H1 (cell line): Measurements from ENCODE around the gene GPR155. TPM values are rescaled to one million over a fixed set of nuclear protein-coding genes. Genes with fewer than 3 reads are reported as not detected.

Source experiments
- ATF2 ChIP-seq: IDR thresholded peaks from 2 replicates; pipeline ENCODE4 v1.6.1; 2012; ENCODE audit warnings: low read length, inconsistent platforms
- BRCA1 ChIP-seq: IDR thresholded peaks from 2 replicates; pipeline ENCODE4 v1.6.1; 2012; ENCODE audit warnings: low read depth, low read length, improper control_type of control experiment
- CEBPB ChIP-seq: IDR thresholded peaks from 2 replicates; pipeline ENCODE4 v1.6.1; 2012; ENCODE audit warnings: low read depth, low read length
- FOSL1 ChIP-seq: IDR thresholded peaks from 2 replicates; pipeline ENCODE4 v1.6.1; 2011; ENCODE audit warnings: mild to moderate bottlenecking, low read depth, low read length, moderate library complexity; ENCODE audit not compliant: insufficient read depth
- HDAC6 ChIP-seq: IDR thresholded peaks from one replicate; pipeline ENCODE4 v1.7.1; 2012; ENCODE audit warnings: low read depth, mild to moderate bottlenecking, inconsistent platforms, low read length, moderate library complexity
- RBBP5 ChIP-seq: IDR thresholded peaks from 2 replicates; pipeline ENCODE4 v1.7.1; 2012; ENCODE audit warnings: low read depth, mild to moderate bottlenecking, inconsistent platforms, low read length, moderate library complexity, borderline replicate concordance
- RFX5 ChIP-seq: IDR thresholded peaks from 2 replicates; pipeline ENCODE4 v1.6.1; 2011; ENCODE audit warnings: low read depth, low read length, improper control_type of control experiment, borderline replicate concordance
- TCF12 ChIP-seq: IDR thresholded peaks from 2 replicates; pipeline ENCODE4 v1.6.1; 2011; ENCODE audit warnings: low read depth, mild to moderate bottlenecking, low read length
- YY1 ChIP-seq: IDR thresholded peaks from 2 replicates; pipeline ENCODE4 v1.6.1; 2011; ENCODE audit warnings: low read depth, mild to moderate bottlenecking, low read length
- polyA plus RNA-seq, 7 experiments: library from polyadenylated mRNA; depleted of rRNA in 3 of 7; stranded (reverse) in 5 of 7; unstranded in 2 of 7; fragments of >200 nt in 5 of 7; fragments of 200-250 nt in 2 of 7; gene quantifications; 1 replicate in 5 of 7; 2 replicates in 1 of 7; 4 replicates in 1 of 7; pipeline versions ENCODE4 v1.2.1 to v1.2.3, GENCODE V29; 2011 to 2013; ENCODE audit warnings: missing spikeins in 2 of 7, mixed read lengths in 2 of 7
- total RNA-seq: library from RNA; stranded (reverse); fragmentation: NEBNext Ultra II Directional; extraction: Animal tissue kit (Norgen Biotek cat#: 25700); gene quantifications from 2 replicates; pipeline ENCODE4 v1.2.1, GENCODE V29; 2021
- TF ChIP-seq, protein P1 (sequence below), 3 experiments: IDR thresholded peaks; 1 replicate in 2 of 3; 2 replicates in 1 of 3; pipeline versions ENCODE4 v1.5.1 to v1.6.1; 2011; ENCODE audit warnings: low read length in 3 of 3, mild to moderate bottlenecking in 3 of 3, inconsistent platforms in 2 of 3, low read depth in 1 of 3, moderate library complexity in 1 of 3; ENCODE audit not compliant: insufficient read depth in 1 of 3; ENCODE audit errors: control extremely low read depth in 1 of 3
- TF ChIP-seq, protein P2 (sequence below): IDR thresholded peaks from 2 replicates; pipeline ENCODE4 v1.6.1; 2011; ENCODE audit warnings: low read length, improper control_type of control experiment

Gene GPR155
- total and polyA plus RNA-seq, 2 of the 8 experiments (the other 6 are each of a cell fraction or from before 2014, with no cell fraction given) = 0.26 to 2.1 TPM

DNA sequence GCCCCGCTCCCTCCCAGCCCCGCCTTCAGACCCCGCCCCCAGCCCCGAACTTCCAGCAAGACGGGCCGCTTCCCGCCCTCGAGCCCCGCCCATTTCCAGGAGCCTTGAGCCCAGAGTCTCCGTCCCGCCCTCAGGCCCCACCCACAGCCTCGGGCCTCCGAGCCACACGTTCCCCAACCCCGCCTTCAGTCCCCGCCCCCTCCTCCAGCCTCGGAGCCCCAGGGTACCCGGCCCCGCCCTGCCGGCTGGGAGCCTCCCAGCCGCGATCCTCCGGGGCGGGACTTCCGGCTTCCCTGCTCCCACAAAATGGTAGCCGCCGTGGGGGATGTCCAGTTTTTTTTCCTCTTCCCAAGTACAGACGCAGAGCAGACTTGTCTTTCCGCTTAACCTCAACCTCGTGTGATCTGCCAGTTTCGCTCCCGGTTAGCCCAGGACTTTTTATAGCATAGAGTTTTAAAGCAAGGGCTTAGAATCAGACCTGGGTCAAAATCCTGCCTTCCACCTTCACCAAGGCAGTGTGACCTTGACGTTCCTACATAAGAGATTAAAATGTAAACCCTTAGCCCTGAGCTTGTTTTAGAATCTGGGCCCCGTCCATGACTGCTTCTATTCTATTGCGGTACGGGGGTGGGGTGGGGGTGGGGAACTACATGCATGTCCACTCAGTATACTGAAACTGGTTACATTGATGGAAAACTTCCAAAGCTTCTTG lies 435 bp upstream of the GPR155 start (continued):
- TF ChIP-seq, protein P1, sequence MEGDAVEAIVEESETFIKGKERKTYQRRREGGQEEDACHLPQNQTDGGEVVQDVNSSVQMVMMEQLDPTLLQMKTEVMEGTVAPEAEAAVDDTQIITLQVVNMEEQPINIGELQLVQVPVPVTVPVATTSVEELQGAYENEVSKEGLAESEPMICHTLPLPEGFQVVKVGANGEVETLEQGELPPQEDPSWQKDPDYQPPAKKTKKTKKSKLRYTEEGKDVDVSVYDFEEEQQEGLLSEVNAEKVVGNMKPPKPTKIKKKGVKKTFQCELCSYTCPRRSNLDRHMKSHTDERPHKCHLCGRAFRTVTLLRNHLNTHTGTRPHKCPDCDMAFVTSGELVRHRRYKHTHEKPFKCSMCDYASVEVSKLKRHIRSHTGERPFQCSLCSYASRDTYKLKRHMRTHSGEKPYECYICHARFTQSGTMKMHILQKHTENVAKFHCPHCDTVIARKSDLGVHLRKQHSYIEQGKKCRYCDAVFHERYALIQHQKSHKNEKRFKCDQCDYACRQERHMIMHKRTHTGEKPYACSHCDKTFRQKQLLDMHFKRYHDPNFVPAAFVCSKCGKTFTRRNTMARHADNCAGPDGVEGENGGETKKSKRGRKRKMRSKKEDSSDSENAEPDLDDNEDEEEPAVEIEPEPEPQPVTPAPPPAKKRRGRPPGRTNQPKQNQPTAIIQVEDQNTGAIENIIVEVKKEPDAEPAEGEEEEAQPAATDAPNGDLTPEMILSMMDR (IDR thresholded peaks at IDR 0.05; ENCODE audit: control extremely low read depth in 1 of 3, insufficient read depth in 1 of 3, low read depth in 1 of 3, low read length in 3 of 3) = no peak
- TF ChIP-seq HDAC6 (no peak), YY1 (peak; percentile 93), RBBP5 (no peak), RFX5 (no peak), CEBPB (no peak), FOSL1 (no peak), BRCA1 (no peak), TCF12 (no peak), ATF2 (no peak)
- TF ChIP-seq, protein P2, sequence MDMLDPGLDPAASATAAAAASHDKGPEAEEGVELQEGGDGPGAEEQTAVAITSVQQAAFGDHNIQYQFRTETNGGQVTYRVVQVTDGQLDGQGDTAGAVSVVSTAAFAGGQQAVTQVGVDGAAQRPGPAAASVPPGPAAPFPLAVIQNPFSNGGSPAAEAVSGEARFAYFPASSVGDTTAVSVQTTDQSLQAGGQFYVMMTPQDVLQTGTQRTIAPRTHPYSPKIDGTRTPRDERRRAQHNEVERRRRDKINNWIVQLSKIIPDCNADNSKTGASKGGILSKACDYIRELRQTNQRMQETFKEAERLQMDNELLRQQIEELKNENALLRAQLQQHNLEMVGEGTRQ = no peak
